Endometrial microvascular endothelial cells (primary cell): Measurements from ENCODE around the gene NOL4L. TPM values are rescaled to one million over a fixed set of nuclear protein-coding genes. Genes with fewer than 3 reads are reported as not detected.

Experiments
- in situ Hi-C: cut with HindIII; loops from 2 replicates; pipeline ENCODE4 v1.10.0; 2017; ENCODE audit warnings: low sequenced_read_pairs, low pct_unique_long_range_greater_than_20kb; ENCODE audit errors: inconsistent ontology term
- total RNA-seq: library from RNA; depleted of rRNA; stranded (reverse); fragments of >200 nt; gene quantifications from one replicate; pipeline ENCODE4 v1.2.3, GENCODE V29; 2015; ENCODE audit errors: inconsistent ontology term

NOL4L gene
- total RNA-seq, 1 donor from 2014 or later, result 25.6 TPM

GRCh38 chr20:32483351-32484224 is 101.5 kb downstream of the NOL4L start:
- in situ Hi-C loops, result no loop called here

GRCh38 chr20:32482442-32483261 is 102.5 kb downstream of the NOL4L start:
- in situ Hi-C loops, result no loop called here

- in situ Hi-C loops, result no loop called here
Observed at GRCh38 chr20:32482143-32482441, 103.0 kb downstream of the NOL4L start.

- in situ Hi-C loops, result no loop called here
Observed at GRCh38 chr20:32481311-32482142, 103.6 kb downstream of the NOL4L start.

DNA sequence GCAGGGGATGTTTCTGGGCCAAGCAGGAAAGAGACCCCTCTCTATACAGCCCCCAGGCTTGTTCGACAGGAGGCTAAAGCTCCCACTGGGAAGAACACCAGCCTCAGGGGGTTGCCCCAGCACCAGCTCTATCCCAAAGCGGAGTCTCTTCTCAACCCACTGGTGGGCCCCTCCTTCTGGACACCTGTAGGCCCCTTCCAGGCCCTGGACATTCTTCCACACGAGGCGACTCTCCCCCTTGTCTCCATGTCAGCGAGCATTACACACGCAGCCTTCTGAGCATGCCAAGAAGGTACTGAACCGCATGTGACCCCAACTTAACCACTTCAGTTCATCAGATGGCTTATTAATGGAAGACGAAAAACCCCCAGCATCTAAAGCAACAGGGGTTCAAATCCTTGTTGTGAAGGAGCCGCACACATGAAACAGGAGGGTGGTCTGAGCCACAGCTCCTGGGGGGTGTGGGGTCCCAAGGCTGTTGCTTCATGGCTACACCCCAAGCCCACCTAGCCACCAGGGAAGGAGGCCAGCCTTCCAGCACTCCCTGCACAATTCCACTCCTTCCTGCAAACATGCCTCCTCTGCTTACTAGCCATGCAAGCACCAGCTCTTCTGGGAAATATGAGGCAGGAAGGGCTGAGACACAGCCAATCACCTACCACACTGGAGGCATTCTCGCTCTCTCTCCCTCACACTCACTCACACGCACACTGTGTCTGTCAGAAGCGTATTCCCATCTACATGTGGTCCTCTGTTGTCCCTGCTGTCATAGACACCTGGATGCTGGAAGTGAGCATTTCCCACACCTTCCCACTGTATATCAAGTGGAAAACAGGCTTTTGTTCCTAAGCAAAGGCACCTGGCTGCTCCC is 104.5 kb downstream of the NOL4L start:
- in situ Hi-C loops, result no loop called here

DNA sequence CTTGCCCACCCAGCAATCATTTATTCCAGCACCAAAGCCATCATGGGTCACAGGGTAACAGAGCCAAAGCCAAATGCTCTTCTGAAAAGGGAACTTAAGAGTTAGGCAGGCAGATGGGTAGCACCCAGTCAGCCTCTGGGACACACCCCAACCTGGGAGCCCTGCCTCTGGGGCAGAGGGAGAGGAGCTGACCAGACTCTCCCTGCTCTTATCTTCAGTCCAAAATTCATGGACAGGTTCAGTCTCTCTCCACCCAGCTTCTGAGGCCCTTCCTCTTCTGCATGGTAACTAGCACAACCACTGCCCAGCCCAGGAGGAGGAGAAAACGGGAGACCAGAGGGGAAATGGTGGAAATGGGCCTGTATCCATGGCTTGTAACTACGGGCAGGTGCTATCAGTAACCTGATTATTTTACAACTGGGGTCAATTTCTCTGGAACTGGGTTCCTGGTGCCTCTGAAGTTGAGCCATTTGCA is 105.4 kb downstream of the NOL4L start:
- in situ Hi-C loops, result no loop called here

DNA sequence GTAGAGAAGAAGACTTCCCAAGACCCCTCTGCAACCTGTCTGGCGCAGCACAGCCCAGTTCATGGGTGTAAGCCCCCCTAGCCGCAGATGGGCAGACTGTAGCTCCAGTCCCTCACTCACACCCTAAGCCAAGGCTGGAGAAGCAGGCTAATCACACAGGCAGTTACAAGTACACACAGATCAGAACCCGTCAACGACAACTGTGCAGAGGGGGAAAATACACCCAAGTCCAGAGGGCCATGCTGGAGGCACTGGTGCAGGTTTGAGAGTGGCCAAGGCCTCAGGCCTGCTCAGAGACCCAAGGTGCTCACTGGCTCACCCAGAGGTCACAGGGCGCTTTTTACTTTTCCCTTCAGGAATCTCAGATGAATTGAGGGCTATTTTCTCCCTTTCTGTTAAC is 106.1 kb downstream of the NOL4L start:
- in situ Hi-C loops, result no loop called here

GRCh38 chr20:32478576-32478975 is 106.6 kb downstream of the NOL4L start:
- in situ Hi-C loops, result no loop called here

- in situ Hi-C loops, result no loop called here
Observed at GRCh38 chr20:32477594-32478512, 107.3 kb downstream of the NOL4L start.

DNA sequence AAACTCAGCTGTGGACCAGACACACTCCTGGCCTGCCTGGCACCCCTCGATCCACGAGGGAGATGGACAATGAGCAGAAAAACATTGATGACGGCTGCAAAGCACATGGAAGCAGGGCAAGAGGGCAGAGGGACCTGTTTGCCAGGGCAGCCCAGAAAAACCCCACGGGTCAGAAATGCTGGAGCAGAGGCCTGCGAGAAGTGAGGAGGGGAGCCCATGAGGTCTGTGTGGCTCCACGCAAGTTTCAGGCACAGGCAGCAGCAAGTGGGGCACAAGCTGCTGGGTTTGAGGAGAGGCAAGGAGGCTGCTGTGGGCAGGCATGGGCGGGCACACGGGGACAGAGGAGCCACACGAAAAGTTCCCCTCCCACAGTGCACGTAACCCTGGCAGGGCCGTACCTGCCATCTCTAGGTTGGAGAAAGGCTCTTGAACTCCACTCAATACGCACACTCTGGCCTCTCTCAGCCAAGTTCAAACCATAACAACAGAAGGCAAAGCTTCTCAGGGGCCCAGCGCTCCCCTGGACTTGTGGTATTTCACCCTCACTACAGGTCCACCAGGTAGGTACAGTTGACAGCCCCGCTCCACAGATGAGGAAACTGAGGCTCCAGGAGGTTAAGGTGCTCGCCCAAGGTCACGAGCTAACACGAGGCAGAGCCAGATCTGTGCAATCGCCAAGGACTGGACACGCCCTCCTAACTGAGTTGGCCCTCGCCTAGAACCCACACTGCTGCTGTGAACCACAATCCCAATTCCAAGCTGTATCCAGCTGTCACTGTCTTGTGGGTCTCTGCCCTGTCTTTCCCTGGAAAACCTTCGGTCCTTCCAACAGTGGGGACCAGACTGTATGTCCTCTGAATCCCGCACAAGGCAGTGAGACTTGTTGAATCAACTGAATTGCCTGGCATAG is 108.2 kb downstream of the NOL4L start:
- in situ Hi-C loops, result no loop called here

- in situ Hi-C loops, result no loop called here
Observed at GRCh38 chr20:32474967-32475811, 109.9 kb downstream of the NOL4L start.

- in situ Hi-C loops, result no loop called here
Observed at GRCh38 chr20:32474717-32474966, 110.5 kb downstream of the NOL4L start.

- in situ Hi-C loops, result no loop called here
Observed at GRCh38 chr20:32474009-32474716, 111.0 kb downstream of the NOL4L start.

DNA sequence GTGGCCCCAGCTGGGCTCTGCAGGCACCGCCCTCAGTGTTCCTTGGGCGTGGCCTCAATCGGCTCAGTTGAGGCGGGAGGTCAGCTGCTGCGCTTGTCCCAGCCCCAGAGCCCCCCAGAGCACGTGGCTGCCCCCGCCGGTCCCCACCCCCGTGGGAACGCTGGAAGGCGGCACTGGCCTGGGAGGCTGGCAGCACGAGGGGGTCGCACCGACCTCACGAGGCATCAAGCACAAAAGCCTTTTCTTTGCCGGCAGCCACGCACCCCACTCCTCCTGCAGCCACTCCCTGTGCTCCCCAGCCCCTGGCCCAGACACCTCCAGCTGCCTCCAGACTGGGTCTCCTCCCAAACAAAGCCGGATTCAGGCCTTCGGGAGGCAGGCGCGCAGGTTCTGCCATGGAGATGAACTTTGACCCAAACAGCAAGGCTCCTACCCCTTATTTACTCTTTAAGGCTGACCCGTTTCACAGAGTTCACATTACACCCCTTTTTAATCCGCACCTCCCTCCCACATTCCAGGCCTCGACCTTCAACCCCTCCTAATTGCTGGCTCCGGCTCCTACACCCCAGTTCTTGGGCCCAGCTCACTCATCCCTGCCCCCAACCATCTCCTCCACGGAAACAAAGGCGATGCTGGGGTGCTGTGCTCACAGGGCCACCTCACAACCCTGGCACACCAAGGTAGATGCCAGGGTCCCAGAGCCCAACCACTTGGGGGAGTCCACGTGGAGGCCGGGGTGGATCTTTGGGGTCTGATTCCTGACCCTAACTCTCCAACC is 111.7 kb downstream of the NOL4L start:
- in situ Hi-C loops, result no loop called here
